GM23338 (cell line): ENCODE results near the gene DOCK3. TPM values are rescaled to one million over a fixed set of nuclear protein-coding genes. Genes with fewer than 3 reads are reported as not detected.

Source experiments
- ATAC-seq: fragments of 200-7000 bp; cut with Tn5 transposase; 3 replicates; pipeline ENCODE4 v1.9.1; 2020
- DNase-seq: peaks from one replicate; pipeline ENCODE4 v3.0.0-alpha.2; 2015; ENCODE audit warnings: low spot score
- H2AFZ ChIP-seq: fragments of 200-600 bp; sonication (generic); 2 replicates; pipeline ENCODE4 v1.8.0; 2016; ENCODE audit warnings: antibody characterized with exemption, mild to moderate bottlenecking, moderate library complexity
- H3F3A ChIP-seq: fragments of 200-600 bp; sonication (generic); replicated peaks from 2 replicates; pipeline ENCODE4 v1.8.0; 2017; ENCODE audit warnings: antibody characterized with exemption, mixed run types, low read depth
- H3K27ac ChIP-seq: fragments of 200-600 bp; sonication (generic); 2 replicates; pipeline ENCODE4 v1.6.1; 2016; ENCODE audit warnings: low read depth
- H3K27me3 ChIP-seq: fragments of 200-600 bp; sonication (generic); 2 replicates; pipeline ENCODE4 v1.8.0; 2016; ENCODE audit warnings: mild to moderate bottlenecking, mixed run types, moderate library complexity; ENCODE audit not compliant: insufficient read depth
- H3K36me3 ChIP-seq: fragments of 200-600 bp; sonication (generic); 2 replicates; pipeline ENCODE4 v1.8.0; 2016; ENCODE audit warnings: mild to moderate bottlenecking; ENCODE audit not compliant: insufficient read depth
- H3K4me1 ChIP-seq: fragments of 200-600 bp; sonication (generic); 2 replicates; pipeline ENCODE4 v1.8.0; 2016; ENCODE audit warnings: mild to moderate bottlenecking, moderate library complexity; ENCODE audit not compliant: insufficient read depth
- H3K4me2 ChIP-seq: fragments of 200-600 bp; sonication (generic); 2 replicates; pipeline ENCODE4 v1.7.1; 2017; ENCODE audit warnings: mixed run types
- H3K4me3 ChIP-seq: fragments of 200-600 bp; sonication (generic); 2 replicates; pipeline ENCODE4 v1.6.1; 2016; ENCODE audit warnings: mixed run types
- H3K79me2 ChIP-seq: fragments of 200-600 bp; sonication (generic); replicated peaks from 2 replicates; pipeline ENCODE4 v1.8.0; 2017; ENCODE audit warnings: mild to moderate bottlenecking; ENCODE audit not compliant: insufficient read depth
- H3K9me2 ChIP-seq: fragments of 200-600 bp; sonication (generic); 2 replicates; pipeline ENCODE4 v1.8.0; 2017; ENCODE audit not compliant: insufficient read depth
- H4K20me1 ChIP-seq: fragments of 200-600 bp; sonication (generic); replicated peaks from 2 replicates; pipeline ENCODE4 v1.8.0; 2017; ENCODE audit warnings: mild to moderate bottlenecking; ENCODE audit not compliant: insufficient read depth
- H3K27ac Mint-ChIP-seq: 2 replicates; pipeline ENCODE4 v1.8.0; 2020; ENCODE audit warnings: inconsistent platforms, mild to moderate bottlenecking, moderate library complexity, mixed read lengths
- H3K27me3 Mint-ChIP-seq: 3 replicates; pipeline ENCODE4 v1.8.0; 2022; ENCODE audit warnings: low read depth, mild to moderate bottlenecking, moderate library complexity, mixed read lengths, inconsistent platforms; ENCODE audit not compliant: insufficient read depth, poor library complexity
- H3K36me3 Mint-ChIP-seq: 3 replicates; pipeline ENCODE4 v1.8.0; 2021; ENCODE audit warnings: low read depth, mild to moderate bottlenecking, inconsistent platforms, moderate library complexity, mixed read lengths
- H3K4me1 Mint-ChIP-seq: 3 replicates; pipeline ENCODE4 v1.8.0; 2020; ENCODE audit warnings: mild to moderate bottlenecking, inconsistent platforms, mixed read lengths
- H3K4me3 Mint-ChIP-seq: 3 replicates; pipeline ENCODE4 v1.8.0; 2021; ENCODE audit warnings: moderate library complexity, mild to moderate bottlenecking, inconsistent platforms, mixed read lengths
- H3K9me3 Mint-ChIP-seq: 3 replicates; pipeline ENCODE4 v1.8.0; 2020; ENCODE audit warnings: moderate library complexity, mild to moderate bottlenecking, inconsistent platforms, mixed read lengths
- CREB1 ChIP-seq: fragments of 250-450 bp; sonication (Bioruptor Pico); IDR thresholded peaks from 2 replicates; pipeline ENCODE4 v1.5.0; 2020; ENCODE audit warnings: low read depth, mild to moderate bottlenecking, moderate library complexity
- CTCF ChIP-seq, 2 experiments: fragments of 200-600 bp in 1 of 2; sonication (generic) in 1 of 2; conservative IDR thresholded peaks; 2 replicates each; pipeline versions ENCODE4 v1.5.1 to v1.6.1; 2016 to 2017; ENCODE audit warnings: antibody characterized with exemption in 2 of 2, low read depth in 2 of 2, mild to moderate bottlenecking in 2 of 2, moderate library complexity in 1 of 2
- ETS1 ChIP-seq: IDR thresholded peaks from 2 replicates; pipeline ENCODE4 v1.6.1; 2016; ENCODE audit warnings: antibody characterized with exemption
- EZH2 ChIP-seq: fragments of 200-600 bp; sonication (generic); IDR thresholded peaks from one replicate; pipeline ENCODE4 v1.8.0; 2017; ENCODE audit warnings: antibody characterized with exemption, mild to moderate bottlenecking, low read depth; ENCODE audit not compliant: unreplicated experiment
- EZH2phosphoT487 ChIP-seq: fragments of 200-600 bp; sonication (generic); IDR thresholded peaks from one replicate; pipeline ENCODE4 v1.8.1; 2018; ENCODE audit warnings: antibody characterized with exemption; ENCODE audit not compliant: unreplicated experiment
- JUNB ChIP-seq: IDR thresholded peaks from one replicate; pipeline ENCODE4 v1.6.1; 2016; ENCODE audit warnings: antibody characterized with exemption; ENCODE audit not compliant: unreplicated experiment
- NANOG ChIP-seq: IDR thresholded peaks from 2 replicates; pipeline ENCODE4 v1.6.1; 2016; ENCODE audit warnings: antibody characterized with exemption, borderline replicate concordance
- POLR2AphosphoS5 ChIP-seq: IDR thresholded peaks from 2 replicates; pipeline ENCODE4 v1.6.1; 2016; ENCODE audit warnings: antibody characterized with exemption, low read depth
- STAT1 ChIP-seq: IDR thresholded peaks from one replicate; pipeline ENCODE4 v1.6.1; 2016; ENCODE audit warnings: antibody characterized with exemption; ENCODE audit not compliant: unreplicated experiment
- ZNF114 ChIP-seq: fragments of 250-450 bp; sonication (Bioruptor Pico); IDR thresholded peaks from 2 replicates; pipeline ENCODE4 v1.5.0; 2020; ENCODE audit warnings: mild to moderate bottlenecking, moderate library complexity
- ZNF331 ChIP-seq: fragments of 250-450 bp; sonication (Bioruptor Pico); IDR thresholded peaks from 2 replicates; pipeline ENCODE4 v1.5.0; 2020; ENCODE audit warnings: low read depth, mild to moderate bottlenecking, moderate library complexity
- ZNF462 ChIP-seq: fragments of 250-450 bp; sonication (Bioruptor Pico); IDR thresholded peaks from 2 replicates; pipeline ENCODE4 v1.5.0; 2020; ENCODE audit warnings: mild to moderate bottlenecking, moderate library complexity
- polyA plus RNA-seq: library from polyadenylated mRNA; unstranded; fragments of >200 nt; fragmentation: Nextera tagmentation; extraction: Ambion mirVana; gene quantifications from 2 replicates; pipeline ENCODE4 v1.2.1, GENCODE V29; 2016
- total RNA-seq: library from RNA; depleted of rRNA; stranded (reverse); fragments of >200 nt; shearing (Covaris generic); gene quantifications from 2 replicates; pipeline ENCODE4 v1.2.3, GENCODE V29; 2014

The DOCK3 gene
- total and polyA plus RNA-seq, 2 experiments from 2014 or later = 2.4 to 5.6 TPM

- TF ChIP-seq CTCF (conservative IDR thresholded peaks at IDR 0.05; ENCODE audit: low read depth in 2 of 2) = no peak
- no peak for TF ChIP-seq STAT1
- no peak for TF ChIP-seq CREB1 (CRISPR knock-in tag)
- TF ChIP-seq ETS1 = no peak
- no peak for TF ChIP-seq JUNB
Measured at GRCh38 chr3:50807266-50807665, 132.5 kb downstream of the DOCK3 start (continued).

- Histone ChIP-seq H3K4me2 (no peak overlapping the region), H3K27me3 (no peaks in the 10 kb centered on the region), H3K4me3 (no peak overlapping the region), H4K20me1 (no peaks in the 10 kb centered on the region), H3K27ac (no peak overlapping the region), H3K9me2 (no peaks in the 10 kb centered on the region), H2AFZ (no peak overlapping the region), H3F3A (peaks cover 3% of the 10 kb centered on the region; the same call in 1 of the 2 replicates), H3K36me3 (no peaks in the 10 kb centered on the region), H3K79me2 (no peaks in the 10 kb centered on the region; the same call in 1 of the 2 replicates), H3K4me1 (peaks cover 14% of the 10 kb centered on the region)
- Mint-ChIP-seq H3K27me3 (peaks cover 3% of the 10 kb centered on the region), H3K36me3 (no peaks in the 10 kb centered on the region), H3K27ac (no peak overlapping the region), H3K9me3 (peaks cover 5% of the 10 kb centered on the region; the same call in 1 of the 3 replicates), H3K4me1 (peaks cover 23% of the 10 kb centered on the region), H3K4me3 (no peak overlapping the region)
- no peak for ATAC-seq
- DNase-seq = no peak
- TF ChIP-seq CTCF (conservative IDR thresholded peaks at IDR 0.05; ENCODE audit: low read depth in 2 of 2) (no peak), ZNF331 (no peak), ETS1 (no peak), CREB1 (CRISPR knock-in tag) (no peak), EZH2 (no peak), ZNF462 (CRISPR knock-in tag) (no peak), NANOG (no peak), JUNB (no peak), POLR2AphosphoS5 (no peak), EZH2phosphoT487 (no peak), STAT1 (no peak), ZNF114 (CRISPR knock-in tag) (no peak)
Measured at GRCh38 chr3:50811893-50812292, 137.2 kb downstream of the DOCK3 start.
